AG04449 (cell line): ENCODE measurements around the gene STX1A.

ENCODE experiments used
- CTCF ChIA-PET: fragments of 350-600 bp; formaldehyde crosslinking; extraction: SDS; loops from one replicate; lab custom pipeline; 2021; ENCODE audit warnings: antibody characterized with exemption; lab: Yijun Ruan, JAX
- POLR2A ChIA-PET: fragments of 400-600, 350-600 bp; formaldehyde crosslinking; extraction: SDS; loops from one replicate; lab custom pipeline; 2020; ENCODE audit warnings: antibody characterized with exemption, inconsistent platforms; lab: Yijun Ruan, JAX
- DNase-seq: peaks from one replicate; pipeline ENCODE4 v3.0.0-alpha.2; 2010; ENCODE audit warnings: low read depth, low spot score
- H3K4me3 ChIP-seq: 2 replicates; pipeline ENCODE4 v1.5.1; 2011; ENCODE audit warnings: low read depth, mild to moderate bottlenecking, control low read depth, low read length
- CTCF ChIP-seq: IDR thresholded peaks from one replicate; pipeline ENCODE4 v1.5.1; 2011; ENCODE audit warnings: mild to moderate bottlenecking, moderate library complexity, low read length, control low read depth, inconsistent platforms; ENCODE audit not compliant: insufficient read depth; ENCODE audit errors: missing control alignments

The STX1A gene

GRCh38 chr7:73702665-73703064, 16.8 kb downstream of the STX1A start:
- TF ChIP-seq CTCF, result no peak
- H3K4me3 ChIP-seq, result no peak overlapping the region
- CTCF ChIA-PET, result interaction anchor here (0.9 to 4.2 kb wide), 8 partner anchors 8 to 152 kb away, joined by 3 to 29 read pairs (median 6); no protein-coding TSS in a partner anchor
- POLR2A ChIA-PET, result interaction anchor here (0.8 kb wide), 1 partner anchor 93 kb away, joined by 3 read pairs; no protein-coding TSS in a partner anchor
- DNase-seq, result no peak

GRCh38 chr7:73702226-73702625, 17.2 kb downstream of the STX1A start:
- no peak for DNase-seq
- no peak overlapping the region for H3K4me3 ChIP-seq
- TF ChIP-seq CTCF, result no peak
- ChIA-PET CTCF (interaction anchor here (0.9 to 4.2 kb wide), 8 partner anchors 9 to 152 kb away, joined by 3 to 29 read pairs (median 6); no protein-coding TSS in a partner anchor), POLR2A (interaction anchor here (0.8 kb wide), 1 partner anchor 92 kb away, joined by 3 read pairs; no protein-coding TSS in a partner anchor)

GRCh38 chr7:73701357-73701995, 18.0 kb downstream of the STX1A start:
- POLR2A ChIA-PET, result no interaction called here
- no peak for DNase-seq
- CTCF ChIA-PET, result interaction anchor here (0.7 to 4.2 kb wide), 11 partner anchors 9 to 206 kb away, joined by 3 to 29 read pairs (median 4); no protein-coding TSS in a partner anchor
- TF ChIP-seq CTCF, result peak; percentile 66
- no peak overlapping the region for H3K4me3 ChIP-seq

GRCh38 chr7:73700581-73701134, 18.8 kb downstream of the STX1A start:
- DNase-seq, result no peak
- H3K4me3 ChIP-seq, result no peak overlapping the region
- ChIA-PET CTCF (interaction anchor here (0.6 to 4.2 kb wide), 10 partner anchors 9 to 207 kb away, joined by 3 to 29 read pairs (median 4); no protein-coding TSS in a partner anchor), POLR2A (no interaction called here)
- TF ChIP-seq CTCF, result no peak

- DNase-seq, result no peak
- POLR2A ChIA-PET, result no interaction called here
- H3K4me3 ChIP-seq, result no peak overlapping the region
- no peak for TF ChIP-seq CTCF
- CTCF ChIA-PET, result interaction anchor here (1.0 to 3.6 kb wide), 4 partner anchors 8 to 32 kb away, joined by 4 to 29 read pairs (median 15); no protein-coding TSS in a partner anchor
Measured at GRCh38 chr7:73700069-73700423, 19.4 kb downstream of the STX1A start.
